ENCODE results near the gene AMIGO2.

The AMIGO2 gene

GRCh38 chr12:47079981-47080724 lies 394 bp upstream of the AMIGO2 start (continued):
- 0 out of 2 replicates have a peak, but pooled peaks have one; percentile 30 for TF ChIP-seq YY1 (tag by site-specific recombination; IDR thresholded peaks at IDR 0.05)
- no peak for TF ChIP-seq ZSCAN23 (tag by site-specific recombination; IDR thresholded peaks at IDR 0.05)
- TF ChIP-seq GLI2 (tag by site-specific recombination; IDR thresholded peaks at IDR 0.05; ENCODE audit: borderline replicate concordance, low read depth): no peak
- TF ChIP-seq ZNF518A (tag by site-specific recombination; conservative IDR thresholded peaks at IDR 0.05; ENCODE audit: low read depth): no peak
- TF ChIP-seq ZNF155 (tag by site-specific recombination; IDR thresholded peaks at IDR 0.05): no peak
- no peak for TF ChIP-seq ZNF747 (tag by site-specific recombination; IDR thresholded peaks at IDR 0.05)
- TF ChIP-seq ZNF768 (tag by site-specific recombination; IDR thresholded peaks at IDR 0.05): no peak
- TF ChIP-seq ZNF76 (tag by site-specific recombination; IDR thresholded peaks at IDR 0.05; ENCODE audit: borderline replicate concordance, low read depth): peak; percentile 62
- no peak for TF ChIP-seq ZNF514 (tag by site-specific recombination; IDR thresholded peaks at IDR 0.05)
- TF ChIP-seq ZBTB26 (tag by site-specific recombination; optimal IDR thresholded peaks at IDR 0.05): peak; percentile 12
- no peak for TF ChIP-seq PRDM6 (tag by site-specific recombination; IDR thresholded peaks at IDR 0.05)
- TF ChIP-seq ZNF501 (tag by site-specific recombination; IDR thresholded peaks at IDR 0.05): no peak
- TF ChIP-seq ZNF843 (tag by site-specific recombination; IDR thresholded peaks at IDR 0.05): peak; percentile 1; the same call in 1 of the 2 replicates
- no peak for TF ChIP-seq ZNF654 (tag by site-specific recombination; IDR thresholded peaks at IDR 0.05; ENCODE audit: low read depth)
- TF ChIP-seq ZNF792 (tag by site-specific recombination; IDR thresholded peaks at IDR 0.05): no peak
- TF ChIP-seq ZNF223 (tag by site-specific recombination; IDR thresholded peaks at IDR 0.05): peak; percentile 82
- TF ChIP-seq PRDM2 (tag by site-specific recombination; IDR thresholded peaks at IDR 0.05; ENCODE audit: borderline replicate concordance): no peak
- TF ChIP-seq ZBTB48 (tag by site-specific recombination; IDR thresholded peaks at IDR 0.05): 0 out of 2 replicates have a peak, but pooled peaks have one; percentile 49
- no peak for TF ChIP-seq ZNF2 (tag by site-specific recombination; IDR thresholded peaks at IDR 0.05)
- TF ChIP-seq ZBTB8A (tag by site-specific recombination; IDR thresholded peaks at IDR 0.05): peak; percentile 48
- TF ChIP-seq BCL11A (tag by site-specific recombination; IDR thresholded peaks at IDR 0.05; ENCODE audit: low read depth): no peak
- no peak for TF ChIP-seq ZFP69B (tag by site-specific recombination; IDR thresholded peaks at IDR 0.05)
- peak; percentile 64 for TF ChIP-seq ZIC2 (tag by site-specific recombination; IDR thresholded peaks at IDR 0.05)
- TF ChIP-seq KLF17 (tag by site-specific recombination; IDR thresholded peaks at IDR 0.05): no peak; the same call in 1 of the 2 replicates
- no peak for TF ChIP-seq ZNF624 (tag by site-specific recombination; IDR thresholded peaks at IDR 0.05)

All from HEK293 (cell line).